Hepatocyte (in vitro differentiated cells): Measurements from ENCODE around the gene PID1. TPM values are rescaled to one million over a fixed set of nuclear protein-coding genes. Genes with fewer than 3 reads are reported as not detected.

Source experiments
- DNase-seq: peaks from one replicate; pipeline ENCODE4 v3.0.0-alpha.2; 2016; ENCODE audit warnings: low spot score
- H2AFZ ChIP-seq: fragments of 200-600 bp; sonication (generic); 2 replicates; pipeline ENCODE4 v1.6.0; 2016; ENCODE audit warnings: antibody characterized with exemption, mild to moderate bottlenecking
- H3K27ac ChIP-seq: fragments of 200-600 bp; sonication (generic); 2 replicates; pipeline ENCODE4 v1.5.1; 2016; ENCODE audit warnings: mild to moderate bottlenecking
- H3K27me3 ChIP-seq: fragments of 200-600 bp; sonication (generic); 2 replicates; pipeline ENCODE4 v1.6.1; 2016
- H3K36me3 ChIP-seq: fragments of 200-600 bp; sonication (generic); replicated peaks from 2 replicates; pipeline ENCODE4 v1.5.1; 2016; ENCODE audit warnings: low read depth; ENCODE audit not compliant: insufficient read depth
- H3K4me1 ChIP-seq: fragments of 200-600 bp; sonication (generic); 2 replicates; pipeline ENCODE4 v1.5.1; 2016; ENCODE audit warnings: mild to moderate bottlenecking, moderate library complexity; ENCODE audit not compliant: insufficient read depth
- H3K4me2 ChIP-seq: fragments of 200-600 bp; sonication (generic); 2 replicates; pipeline ENCODE4 v1.6.0; 2016
- H3K4me3 ChIP-seq: fragments of 200-600 bp; sonication (generic); 2 replicates; pipeline ENCODE4 v1.5.1; 2016; ENCODE audit warnings: mild to moderate bottlenecking
- H3K79me2 ChIP-seq: fragments of 200-600 bp; sonication (generic); 2 replicates; pipeline ENCODE4 v1.6.0; 2017; ENCODE audit warnings: mild to moderate bottlenecking
- H3K9me2 ChIP-seq: fragments of 200-600 bp; sonication (generic); replicated peaks from 2 replicates; pipeline ENCODE4 v1.6.0; 2017; ENCODE audit warnings: mild to moderate bottlenecking; ENCODE audit not compliant: insufficient read depth
- H3K9me3 ChIP-seq: fragments of 200-600 bp; sonication (generic); 2 replicates; pipeline ENCODE4 v1.5.1; 2016; ENCODE audit warnings: low read depth, mild to moderate bottlenecking
- H4K20me1 ChIP-seq: fragments of 200-600 bp; sonication (generic); 2 replicates; pipeline ENCODE4 v1.6.0; 2016; ENCODE audit warnings: mild to moderate bottlenecking; ENCODE audit not compliant: insufficient read depth, poor library complexity, severe bottlenecking
- CTCF ChIP-seq: fragments of 200-600 bp; sonication (generic); IDR thresholded peaks from 2 replicates; pipeline ENCODE4 v1.5.1; 2016; ENCODE audit warnings: antibody characterized with exemption, mild to moderate bottlenecking; ENCODE audit not compliant: poor library complexity
- EZH2 ChIP-seq: fragments of 200-600 bp; sonication (generic); IDR thresholded peaks from 2 replicates; pipeline ENCODE4 v1.6.1; 2016; ENCODE audit warnings: antibody characterized with exemption, mild to moderate bottlenecking, borderline replicate concordance
- EZH2phosphoT487 ChIP-seq: fragments of 200-600 bp; sonication (generic); IDR thresholded peaks from one replicate; pipeline ENCODE4 v1.6.1; 2018; ENCODE audit warnings: antibody characterized with exemption, mild to moderate bottlenecking, low read depth, moderate library complexity; ENCODE audit not compliant: unreplicated experiment, severe bottlenecking
- WGBS: methylation state at CpG from one replicate; pipeline ENCODE4 v1.1.6; 2016; ENCODE audit warnings: low lambda C conversion rate; ENCODE audit errors: missing lambda C conversion rate; 5-methylcytosine and 5-hydroxymethylcytosine counted together
- polyA plus RNA-seq: library from polyadenylated mRNA; unstranded; fragments of >200 nt; fragmentation: Nextera tagmentation; extraction: Ambion mirVana; gene quantifications from 2 replicates; pipeline ENCODE4 v1.2.1, GENCODE V29; 2016
- total RNA-seq: library from RNA; depleted of rRNA; stranded (reverse); fragments of >200 nt; gene quantifications from 2 replicates; pipeline ENCODE4 v1.2.3, GENCODE V29; 2014

The PID1 gene
- total and polyA plus RNA-seq, 2 experiments from 2014 or later: 26.7 to 31.1 TPM

GRCh38 chr2:229043681-229044080 lies 227.4 kb downstream of the PID1 start:
- Histone ChIP-seq H3K9me3 (no peaks in the 10 kb centered on the region), H4K20me1 (no peaks in the 10 kb centered on the region), H3K36me3 (no peaks in the 10 kb centered on the region), H3K27ac (no peak overlapping the region), H3K27me3 (no peaks in the 10 kb centered on the region), H3K4me2 (no peak overlapping the region), H2AFZ (no peak overlapping the region), H3K4me1 (no peaks in the 10 kb centered on the region), H3K79me2 (no peaks in the 10 kb centered on the region), H3K9me2 (no peaks in the 10 kb centered on the region), H3K4me3 (no peak overlapping the region)
- no peak for DNase-seq
- 76% methylated on average over 3 of the region's 3 CpGs for WGBS
- TF ChIP-seq CTCF (no peak), EZH2phosphoT487 (no peak)

- Histone ChIP-seq H3K79me2 (no peaks in the 10 kb centered on the region), H3K27me3 (no peaks in the 10 kb centered on the region), H3K4me2 (no peak overlapping the region), H2AFZ (no peak overlapping the region), H3K9me2 (no peaks in the 10 kb centered on the region), H3K36me3 (no peaks in the 10 kb centered on the region), H3K4me1 (no peaks in the 10 kb centered on the region), H4K20me1 (no peaks in the 10 kb centered on the region), H3K4me3 (no peak overlapping the region), H3K9me3 (no peaks in the 10 kb centered on the region), H3K27ac (no peak overlapping the region)
- TF ChIP-seq EZH2phosphoT487 (no peak), CTCF (no peak), EZH2 (no peak)
- no peak for DNase-seq
- 78% methylated on average over 2 of the region's 2 CpGs for WGBS
Measured at GRCh38 chr2:229042349-229042748, 228.7 kb downstream of the PID1 start.

- Histone ChIP-seq H3K36me3 (no peaks in the 10 kb centered on the region), H4K20me1 (no peaks in the 10 kb centered on the region), H3K4me1 (no peaks in the 10 kb centered on the region), H3K4me2 (no peak overlapping the region), H2AFZ (no peak overlapping the region), H3K27me3 (no peaks in the 10 kb centered on the region), H3K27ac (no peak overlapping the region), H3K79me2 (no peaks in the 10 kb centered on the region), H3K4me3 (no peak overlapping the region), H3K9me2 (no peaks in the 10 kb centered on the region), H3K9me3 (no peaks in the 10 kb centered on the region)
- 90% methylated on average over 2 of the region's 2 CpGs for WGBS
- TF ChIP-seq CTCF: no peak
- no peak for TF ChIP-seq EZH2
- TF ChIP-seq EZH2phosphoT487: no peak
- no peak for DNase-seq
Measured at GRCh38 chr2:229041691-229042090, 229.4 kb downstream of the PID1 start.

GRCh38 chr2:229037621-229038020 lies 233.5 kb downstream of the PID1 start:
- no peak overlapping the region for H3K4me3 ChIP-seq
- no peaks in the 10 kb centered on the region for H3K36me3 ChIP-seq
- no peaks in the 10 kb centered on the region for H3K9me2 ChIP-seq
- H3K27ac ChIP-seq: no peak overlapping the region
- no peak overlapping the region for H3K4me2 ChIP-seq
- H3K9me3 ChIP-seq: no peaks in the 10 kb centered on the region
- no peaks in the 10 kb centered on the region for H3K27me3 ChIP-seq
- H3K4me1 ChIP-seq: no peaks in the 10 kb centered on the region
- TF ChIP-seq EZH2: no peak
- no peak for TF ChIP-seq CTCF
- no peak for TF ChIP-seq EZH2phosphoT487
- H4K20me1 ChIP-seq: no peaks in the 10 kb centered on the region
- no peaks in the 10 kb centered on the region for H3K79me2 ChIP-seq
- DNase-seq: no peak
- 78% methylated on average over 4 of the region's 4 CpGs for WGBS
- H2AFZ ChIP-seq: no peak overlapping the region
